Measurements from ENCODE around the gene GCHFR.

Gene GCHFR

GRCh38 chr15:40763801-40764628 is at the start of gene GCHFR:
TSS of gene GCHFR (plus strand) at chr15:40764068. CDS start at chr15:40764181, 113 bp downstream.
- peak; percentile 46 for DNase-seq

GRCh38 chr15:40714144-40714543 is 49.7 kb upstream of the GCHFR start:
- no peak for DNase-seq

- DNase-seq: no peak
Observed at GRCh38 chr15:40716165-40716564, 47.7 kb upstream of the GCHFR start.

GRCh38 chr15:40721701-40722100 is 42.2 kb upstream of the GCHFR start:
- DNase-seq: no peak

DNA sequence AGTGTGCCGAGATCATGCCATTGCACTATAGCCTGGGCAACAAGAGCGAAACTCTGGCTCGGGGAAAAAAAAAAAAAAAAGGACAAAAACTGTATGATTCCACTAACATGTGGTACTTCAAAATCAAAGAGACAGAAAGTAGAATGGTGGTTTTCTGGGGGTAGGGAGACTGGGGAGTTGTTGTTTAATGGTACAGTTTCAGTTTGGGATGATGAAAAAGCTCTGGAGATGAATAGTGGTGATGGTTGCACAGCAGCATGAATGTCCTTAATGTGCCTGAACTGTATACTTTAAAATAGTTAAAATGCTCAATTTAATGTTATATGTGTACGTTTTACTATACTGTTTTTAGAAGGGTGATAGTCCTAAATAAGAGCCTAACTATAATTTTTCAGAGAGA is 41.5 kb upstream of the GCHFR start:
- no peak for DNase-seq

DNA sequence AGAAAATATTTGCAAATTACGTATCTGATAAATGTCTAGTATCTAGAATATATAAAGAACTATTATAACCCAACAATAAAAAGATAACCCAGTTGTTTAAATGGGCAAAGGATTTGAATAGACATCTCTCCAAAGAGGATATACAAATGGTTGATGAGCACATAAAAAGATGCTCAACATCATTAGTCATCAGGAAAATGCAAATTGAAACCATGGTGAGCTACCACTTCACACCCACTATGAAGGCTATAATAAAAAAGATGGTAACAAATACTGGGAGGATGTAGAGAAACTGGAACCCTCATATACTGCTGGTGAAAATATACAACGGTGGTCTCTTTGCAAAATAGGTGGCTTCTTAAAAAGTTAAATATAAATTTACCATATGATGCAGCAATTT is 40.9 kb upstream of the GCHFR start:
- peak; percentile 19 for DNase-seq

DNA sequence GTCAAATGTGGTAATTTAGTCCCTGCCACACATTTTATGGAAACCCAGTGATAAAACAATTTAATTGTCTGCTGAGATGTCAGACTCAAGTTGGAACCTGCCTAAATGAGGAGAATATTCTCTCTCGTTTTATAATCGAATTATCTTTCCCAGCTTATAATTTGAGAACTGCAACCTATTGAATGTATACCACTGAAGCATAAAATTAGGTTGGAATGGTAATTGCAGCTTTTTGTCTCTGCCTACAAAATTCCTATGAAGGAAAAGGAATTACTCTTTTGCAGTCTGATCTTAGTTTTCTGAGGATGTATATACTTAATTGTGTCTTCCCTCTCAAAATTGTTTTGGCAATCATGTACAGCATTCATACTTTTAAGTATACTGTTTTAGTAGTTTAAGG is 39.9 kb upstream of the GCHFR start:
- DNase-seq: no peak

DNA sequence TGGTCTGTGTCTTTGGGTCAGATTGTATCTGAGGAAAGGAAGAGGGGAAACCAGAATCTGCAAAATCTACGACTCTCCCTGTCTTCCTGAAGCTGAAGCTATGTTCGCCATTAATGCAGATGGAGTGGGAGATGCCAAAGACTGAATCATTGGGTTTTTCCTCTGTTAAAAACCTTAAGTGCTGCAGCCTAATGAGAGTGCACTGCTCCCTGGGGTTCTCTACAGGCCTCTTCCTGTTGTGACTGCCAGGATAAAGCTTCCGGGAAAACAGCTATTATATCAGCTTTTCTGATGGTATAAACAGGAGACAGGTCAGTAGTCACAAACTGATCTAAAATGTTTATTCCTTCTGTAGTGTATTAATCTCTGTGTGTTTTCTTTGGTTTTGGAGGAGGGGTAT is 32.8 kb upstream of the GCHFR start:
- no peak for DNase-seq

DNA sequence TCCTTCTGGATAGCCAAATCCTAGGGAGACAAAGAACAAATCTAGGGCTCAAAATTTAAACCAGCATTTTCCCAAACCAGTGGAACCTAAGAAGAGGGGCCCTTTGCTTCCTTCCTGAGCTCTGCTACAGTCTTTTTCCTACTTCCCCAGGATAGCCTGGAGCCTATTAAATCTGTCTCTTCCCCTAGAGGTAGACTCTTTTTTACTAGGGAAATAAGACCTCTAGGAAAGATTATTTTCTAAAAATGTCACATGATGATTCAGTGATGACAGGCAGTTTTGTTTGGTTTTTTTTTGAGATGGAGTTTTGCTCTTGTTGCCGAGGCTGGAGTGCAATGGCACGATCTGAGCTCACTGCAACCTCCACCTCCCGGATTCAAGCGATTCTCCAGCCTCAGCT is 27.3 kb upstream of the GCHFR start:
- DNase-seq: no peak

GRCh38 chr15:40737048-40737447 is 26.8 kb upstream of the GCHFR start:
- DNase-seq: no peak

DNA sequence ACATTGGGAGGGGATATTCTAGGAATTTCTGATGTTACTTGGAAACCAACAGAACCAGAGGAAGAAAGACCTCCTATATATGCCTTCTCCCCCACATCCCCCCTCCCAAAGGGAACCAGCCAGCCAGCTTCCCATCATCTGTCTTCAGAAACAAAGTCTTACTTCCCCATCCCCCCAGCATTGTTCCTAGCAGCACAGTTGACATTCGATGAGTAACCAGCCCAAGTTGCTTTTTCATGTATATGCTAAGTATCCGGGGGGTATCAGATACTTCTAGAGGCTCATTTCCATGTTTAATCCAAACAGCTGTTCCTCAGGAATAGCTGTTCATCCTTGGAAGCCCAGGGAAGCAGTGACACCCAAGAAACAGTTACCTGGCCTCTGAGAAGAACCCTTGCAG is 24.8 kb upstream of the GCHFR start:
- no peak for DNase-seq

DNA sequence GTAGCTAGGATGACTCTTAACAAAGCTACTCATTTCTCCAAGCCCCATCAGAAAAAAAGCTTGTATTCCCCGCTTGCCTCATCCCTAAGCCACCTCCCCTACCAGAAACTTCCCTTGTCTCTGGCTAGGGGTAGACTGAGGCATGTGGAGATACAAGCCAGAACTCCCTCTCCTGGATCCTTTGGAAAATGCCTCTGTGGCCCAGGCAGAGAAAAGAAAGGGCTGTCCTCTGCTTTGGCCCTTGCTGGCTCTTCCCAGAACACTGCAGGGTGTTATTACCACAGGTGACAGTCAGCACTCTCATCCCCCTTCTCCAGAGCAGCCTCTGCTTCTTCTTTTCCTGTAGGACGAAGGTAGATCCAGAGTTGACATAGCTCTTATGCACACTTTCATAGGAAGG is 24.0 kb upstream of the GCHFR start:
- DNase-seq: no peak

GRCh38 chr15:40743485-40743901 is 20.4 kb upstream of the GCHFR start:
- no peak for DNase-seq

GRCh38 chr15:40743921-40744814 is 19.7 kb upstream of the GCHFR start:
- peak; percentile 58 for DNase-seq

DNA sequence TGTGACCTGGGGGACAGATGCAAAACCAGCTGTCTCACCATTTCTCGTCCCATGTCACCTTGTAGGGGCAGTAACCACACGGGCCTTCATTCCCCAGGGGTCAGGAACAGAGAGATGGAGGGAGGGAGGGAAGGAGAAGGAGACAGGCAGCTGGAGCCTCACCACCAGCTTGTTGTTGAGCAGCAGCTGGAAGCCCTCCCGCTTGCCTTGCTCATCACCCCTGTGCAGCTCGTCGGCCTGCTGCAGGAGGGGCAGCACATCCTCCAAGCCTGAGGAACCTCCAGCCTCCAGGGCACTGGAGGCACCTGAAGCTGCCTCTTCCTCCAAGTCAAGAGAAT is 19.1 kb upstream of the GCHFR start:
- no peak for DNase-seq

DNA sequence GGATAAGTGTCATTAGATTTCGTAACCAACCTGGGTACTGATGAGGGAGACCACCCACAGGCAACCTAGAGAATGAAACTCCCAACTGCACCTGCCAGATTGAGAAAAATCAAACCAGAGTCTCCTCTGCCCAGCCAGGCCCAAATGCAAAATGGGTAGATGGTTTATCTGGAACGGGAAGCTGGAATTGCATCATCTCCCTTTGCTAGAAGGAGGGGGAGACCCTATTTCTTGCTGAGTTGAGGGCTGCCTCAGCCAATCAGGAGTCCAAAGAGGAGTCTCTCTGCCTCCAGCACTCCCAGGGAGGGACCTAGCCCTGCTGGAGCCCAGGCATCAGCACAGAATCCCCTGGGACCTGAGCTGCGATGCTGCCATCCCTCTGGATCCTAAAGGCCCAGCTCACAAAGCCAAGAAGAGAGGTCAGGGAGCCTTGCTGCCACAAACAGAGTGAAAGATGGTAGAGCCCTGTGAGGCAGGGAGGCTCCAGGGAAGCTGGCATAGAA is 16.9 kb upstream of the GCHFR start:
- peak; percentile 65 for DNase-seq

DNA sequence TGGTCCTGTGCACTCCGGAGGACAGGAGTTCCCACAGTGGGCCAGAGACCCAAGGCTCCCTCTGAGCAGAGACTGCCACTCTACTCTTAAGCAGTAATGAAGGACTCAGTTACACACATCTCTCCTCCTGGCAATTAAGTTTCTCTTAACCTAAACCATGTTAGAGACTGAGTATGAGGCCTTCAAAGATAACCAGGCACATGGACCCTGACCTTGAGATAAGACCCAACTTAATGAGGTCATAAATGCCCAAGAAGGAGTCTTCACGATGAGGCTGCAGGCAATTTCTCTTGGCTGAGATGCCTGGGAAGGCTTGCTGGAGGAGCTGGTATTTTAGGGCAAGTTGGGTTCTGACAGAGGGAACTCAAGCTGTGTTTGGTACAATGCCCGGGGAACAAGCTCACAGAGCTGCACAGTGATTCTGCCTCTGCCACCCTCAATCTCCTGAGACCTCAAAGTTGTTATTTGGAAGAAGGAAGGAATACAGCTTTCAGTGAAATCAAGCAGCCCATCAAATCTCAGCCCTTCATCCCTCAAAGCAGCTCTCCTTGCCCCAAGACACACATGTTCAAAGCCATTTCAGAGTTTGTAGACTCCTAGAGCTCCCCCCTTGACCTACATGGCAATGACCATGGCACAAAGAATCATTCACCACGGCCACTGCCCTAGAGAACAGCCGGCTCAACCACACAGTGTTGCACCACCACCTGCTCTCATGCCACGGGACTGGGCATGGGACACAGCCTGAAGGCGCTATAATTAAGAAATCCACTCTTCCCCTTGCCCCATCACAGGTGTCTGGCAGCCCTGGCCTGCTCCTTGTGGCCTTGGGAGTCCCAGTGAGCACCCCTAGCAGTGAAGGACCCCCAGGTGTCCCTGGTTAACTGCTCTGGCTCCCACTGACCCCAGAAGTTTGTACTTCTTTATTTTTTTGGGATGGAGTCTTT is 15.9 kb upstream of the GCHFR start:
- DNase-seq: no peak

GRCh38 chr15:40749151-40749630 is 14.7 kb upstream of the GCHFR start:
- DNase-seq: no peak

- DNase-seq: no peak
Observed at GRCh38 chr15:40750885-40751284, 13.0 kb upstream of the GCHFR start.

- no peak for DNase-seq
Observed at GRCh38 chr15:40751745-40752144, 12.1 kb upstream of the GCHFR start.

- no peak for DNase-seq
Observed at GRCh38 chr15:40754574-40754882, 9.3 kb upstream of the GCHFR start.

DNA sequence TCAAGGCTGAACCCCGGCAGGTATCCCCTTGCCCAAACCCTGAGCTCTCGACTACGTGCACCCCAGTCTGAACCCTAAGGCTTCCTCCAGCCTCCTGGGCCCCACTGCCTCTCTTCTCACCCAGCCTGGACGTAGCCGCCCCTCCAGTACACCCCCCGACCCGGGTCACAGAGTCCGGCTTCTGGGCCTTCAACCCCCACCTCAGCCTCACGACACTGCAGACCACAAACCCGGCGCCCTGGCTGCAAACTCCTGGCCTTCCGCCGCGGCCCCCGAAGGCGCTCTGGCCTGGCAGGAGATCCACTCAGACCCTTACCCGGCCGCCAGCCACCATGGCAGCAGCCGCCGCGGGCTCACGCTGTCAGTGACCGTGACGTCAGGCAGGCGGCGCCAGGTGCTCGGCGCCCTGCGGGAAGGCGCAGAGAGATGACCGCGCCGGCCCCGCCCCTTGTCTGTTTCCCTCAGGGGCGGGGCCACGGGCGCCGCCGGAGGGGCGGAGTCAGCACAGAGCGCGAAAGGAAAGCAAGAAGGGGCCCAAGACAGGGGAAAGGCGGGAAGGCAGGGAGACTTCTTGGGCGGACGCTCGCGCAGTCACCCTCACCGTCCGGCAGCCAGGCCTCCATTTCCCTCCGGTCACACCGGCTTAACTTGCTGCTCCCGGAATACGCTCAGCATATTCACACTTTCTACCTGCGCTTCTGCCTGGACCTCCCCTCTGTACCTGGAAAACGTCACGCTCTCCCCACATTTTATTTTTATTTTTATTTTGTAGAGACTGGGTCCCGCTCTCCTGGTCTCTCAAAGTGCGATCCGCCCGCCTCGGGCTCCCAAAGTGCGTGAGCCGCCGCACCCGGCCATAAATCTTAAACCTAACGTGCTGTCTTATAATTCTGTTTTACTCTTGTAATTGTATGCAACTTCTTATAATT is 8.7 kb upstream of the GCHFR start, which contains the start of gene RMDN3:
RMDN3 (minus strand) TSS at position 372 of the 929 bp plus-strand sequence. CDS start 471 bp downstream, outside the sequence.
- peak; percentile 93 for DNase-seq
